HG03442 (cell line): ENCODE results near the gene SNX6.
"Not testable (repeated sequence)": the region's sequence is repeated elsewhere in the genome, so short reads cannot be mapped to it uniquely, and the experiment has no call there.

ENCODE experiments used
- ATAC-seq: cut with Tn5 transposase; IDR thresholded peaks from one replicate; pipeline ENCODE4 v1.9.1; 2021; ENCODE audit warnings: mild to moderate bottlenecking, moderate library complexity; ENCODE audit not compliant: unreplicated experiment

Gene SNX6

DNA sequence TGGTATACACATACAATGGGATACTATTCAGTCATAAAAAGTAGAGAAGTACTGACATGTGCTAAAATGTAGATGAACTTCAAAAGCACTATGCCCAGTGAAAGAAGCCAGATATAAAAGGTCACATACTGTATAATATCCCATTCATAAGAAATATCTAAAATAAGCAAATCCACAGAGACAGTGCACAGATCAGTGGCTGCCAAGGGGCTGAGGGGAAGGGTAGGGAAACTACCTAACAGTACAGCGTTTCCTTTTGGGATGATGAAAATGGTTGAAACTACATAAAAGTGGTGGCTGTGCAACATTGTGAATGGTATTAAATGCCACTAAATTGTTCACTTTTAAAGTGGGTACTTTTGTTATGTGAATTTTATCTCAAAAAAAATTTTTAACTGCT is 102.4 kb downstream of the SNX6 start:
- ATAC-seq: no peak

DNA sequence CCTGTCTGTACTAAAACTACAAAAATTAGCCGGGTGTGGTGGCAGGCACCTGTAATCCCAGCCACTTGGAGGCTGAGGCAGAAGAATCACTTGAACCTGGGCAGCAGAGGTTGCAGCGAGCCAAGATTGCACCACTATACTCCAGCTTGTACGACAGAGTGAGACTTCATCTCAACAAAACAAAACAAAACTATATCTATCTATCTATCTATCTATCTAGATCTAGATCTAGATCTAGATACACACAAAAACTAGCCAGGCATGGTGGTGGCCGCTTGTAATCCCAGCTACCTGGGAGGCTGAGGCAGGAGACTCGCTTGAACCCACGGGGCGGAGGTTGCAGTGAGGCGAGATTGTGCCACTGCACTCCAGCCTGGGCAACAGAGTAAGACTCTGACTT is 105.7 kb downstream of the SNX6 start:
- not testable (repeated sequence) for ATAC-seq

DNA sequence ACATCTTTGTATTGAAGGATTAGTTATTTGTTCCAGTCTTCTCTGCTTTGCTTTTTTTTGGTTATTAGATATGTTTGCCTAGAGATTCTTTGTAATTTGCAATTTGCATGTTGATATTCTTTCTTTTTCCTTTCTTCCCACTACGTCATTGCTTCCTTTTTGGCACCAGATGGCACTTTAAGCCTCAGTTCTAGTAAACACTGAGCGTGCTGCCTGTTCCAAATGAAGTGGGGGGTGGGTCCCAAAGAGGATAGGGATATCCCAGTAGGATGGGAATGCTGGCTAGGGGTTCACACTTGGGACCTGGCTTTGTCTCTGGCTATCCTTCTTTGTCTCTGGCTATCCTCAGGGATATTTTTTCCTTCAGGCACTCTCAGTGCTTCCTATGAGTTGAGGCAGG is 107.5 kb downstream of the SNX6 start:
- no peak for ATAC-seq

GRCh38 chr14:34521071-34521470 is 108.9 kb downstream of the SNX6 start:
- ATAC-seq: not testable (repeated sequence)

DNA sequence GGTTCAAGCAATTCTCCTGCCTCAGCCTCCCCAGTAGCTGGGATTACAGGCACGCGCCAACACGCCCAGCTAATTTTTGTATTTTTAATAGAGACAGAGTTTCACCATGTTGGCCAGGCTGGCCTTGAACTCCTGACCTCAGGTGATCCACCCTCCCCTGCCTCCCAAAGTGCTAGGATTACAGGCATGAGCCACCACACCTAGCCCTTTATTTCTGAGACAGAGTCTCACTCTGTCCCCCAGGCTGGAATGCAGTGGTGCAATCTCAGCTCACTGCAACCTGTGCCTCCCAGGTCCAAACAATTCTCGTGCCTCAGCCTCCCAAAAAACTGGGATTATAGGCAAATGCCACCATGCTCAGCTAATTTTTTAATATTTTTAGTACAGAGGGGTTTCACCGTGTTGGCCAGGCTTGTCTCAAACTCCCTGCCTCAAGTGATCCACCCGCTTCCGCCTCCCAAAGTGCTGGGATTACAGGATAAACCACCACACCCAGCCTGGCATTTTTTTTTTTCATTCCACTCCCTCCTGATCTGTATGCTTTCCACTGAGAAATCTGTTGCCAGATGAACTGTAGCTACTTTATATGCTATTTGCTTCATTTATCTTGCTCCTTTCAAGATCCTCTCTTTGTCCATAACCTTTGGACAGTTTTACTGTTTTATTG is 109.5 kb downstream of the SNX6 start:
- ATAC-seq: not testable (repeated sequence)
